Effector CD4-positive, alpha-beta T cell (primary cell): ENCODE results near the gene PTGS1.

Source experiments
- DNase-seq: peaks from one replicate; pipeline ENCODE4 v3.0.0-alpha.2; 2020

The PTGS1 gene

DNA sequence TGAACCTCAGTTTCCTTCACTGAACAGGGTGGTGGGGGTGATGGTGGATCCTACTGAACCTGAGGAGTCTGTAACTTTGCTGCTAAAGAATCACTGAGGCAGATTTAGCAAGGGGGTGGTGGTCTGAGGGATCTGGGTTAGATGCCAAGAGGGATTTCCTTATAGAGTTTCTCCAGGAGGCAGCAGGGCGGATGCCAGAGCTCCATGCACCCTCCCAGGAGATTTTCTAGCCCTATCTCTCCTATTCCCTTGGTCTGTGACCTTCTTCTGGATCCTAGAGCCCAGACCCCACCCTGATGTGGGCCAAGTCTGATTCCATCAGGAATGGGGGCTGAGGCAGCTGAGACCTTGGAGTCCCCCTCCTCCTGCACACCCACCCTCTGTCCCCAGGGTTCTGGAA is 6.0 kb downstream of the PTGS1 start:
- DNase-seq: no peak

DNA sequence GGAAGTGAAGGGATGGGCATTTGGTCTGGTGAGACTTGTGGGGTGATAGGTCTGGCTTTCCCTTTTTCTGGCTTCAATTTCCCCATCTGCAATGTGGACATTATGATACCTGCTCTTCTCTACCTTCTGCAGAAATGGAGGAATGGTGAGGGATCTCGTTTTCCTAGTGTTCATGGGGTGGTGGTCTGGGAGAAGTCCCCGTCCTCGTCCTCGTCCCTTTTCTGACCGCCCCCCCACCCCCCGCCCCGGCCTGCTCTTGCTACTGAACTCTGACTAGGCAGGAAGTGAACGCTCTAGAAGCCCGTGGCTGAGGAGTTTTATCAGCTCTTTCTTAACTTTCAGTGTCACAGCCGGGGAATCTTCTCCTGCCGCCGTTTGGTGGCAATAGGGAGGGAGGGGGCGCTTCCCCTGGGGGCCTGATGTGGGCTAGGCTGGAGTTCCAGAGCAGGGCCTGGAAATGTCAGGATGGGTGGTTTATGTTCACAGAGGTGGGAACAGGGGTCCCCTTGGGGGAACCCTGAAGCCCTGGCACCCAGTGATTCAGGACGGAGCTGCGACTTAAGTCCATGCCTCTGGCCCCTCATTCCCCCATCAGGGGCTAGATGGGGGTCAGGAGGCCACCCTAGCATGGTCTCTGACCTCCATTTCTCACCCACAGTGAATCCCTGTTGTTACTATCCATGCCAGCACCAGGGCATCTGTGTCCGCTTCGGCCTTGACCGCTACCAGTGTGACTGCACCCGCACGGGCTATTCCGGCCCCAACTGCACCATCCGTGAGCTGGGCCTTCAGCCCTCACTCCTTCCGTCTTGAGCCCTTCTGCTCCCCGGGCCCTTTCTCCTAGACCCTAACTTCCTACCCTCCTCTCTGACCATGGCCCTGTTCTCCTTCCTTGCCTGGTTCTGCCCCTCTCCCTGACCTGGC is 6.7 kb downstream of the PTGS1 start:
- DNase-seq: no peak

DNA sequence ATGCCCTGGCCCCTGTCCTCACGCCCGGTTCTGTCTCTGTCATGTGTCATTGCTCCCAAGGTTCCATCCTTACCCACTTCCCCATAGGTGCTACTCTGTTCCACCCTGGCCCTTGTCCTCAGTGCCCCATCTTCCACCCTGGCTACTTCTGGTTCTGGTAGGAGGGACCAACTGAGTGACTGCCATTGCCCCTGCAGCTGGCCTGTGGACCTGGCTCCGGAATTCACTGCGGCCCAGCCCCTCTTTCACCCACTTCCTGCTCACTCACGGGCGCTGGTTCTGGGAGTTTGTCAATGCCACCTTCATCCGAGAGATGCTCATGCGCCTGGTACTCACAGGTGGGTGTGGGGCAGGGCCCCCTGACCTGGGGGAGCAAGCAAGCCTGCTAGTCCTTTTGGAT is 7.4 kb downstream of the PTGS1 start:
- DNase-seq: no peak

DNA sequence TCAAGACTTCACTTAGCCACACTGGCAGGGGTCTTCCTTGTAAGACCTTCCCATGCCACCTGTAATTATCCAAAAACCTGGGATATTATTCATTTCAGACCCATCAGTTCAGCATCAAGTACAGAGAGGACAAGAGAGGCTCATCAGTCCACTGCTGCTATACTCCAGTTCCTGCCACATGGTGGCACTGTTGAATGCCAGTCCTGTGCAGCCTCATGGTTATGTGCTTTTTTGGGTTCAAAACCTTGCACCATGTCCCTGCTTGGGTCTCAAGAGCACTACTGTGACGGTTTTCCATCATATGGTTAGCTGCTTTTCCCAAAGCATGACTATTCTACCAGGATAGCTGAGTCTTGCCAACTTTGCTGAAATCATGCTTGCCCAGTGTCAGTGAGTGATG is 8.5 kb downstream of the PTGS1 start:
- DNase-seq: no peak

DNA sequence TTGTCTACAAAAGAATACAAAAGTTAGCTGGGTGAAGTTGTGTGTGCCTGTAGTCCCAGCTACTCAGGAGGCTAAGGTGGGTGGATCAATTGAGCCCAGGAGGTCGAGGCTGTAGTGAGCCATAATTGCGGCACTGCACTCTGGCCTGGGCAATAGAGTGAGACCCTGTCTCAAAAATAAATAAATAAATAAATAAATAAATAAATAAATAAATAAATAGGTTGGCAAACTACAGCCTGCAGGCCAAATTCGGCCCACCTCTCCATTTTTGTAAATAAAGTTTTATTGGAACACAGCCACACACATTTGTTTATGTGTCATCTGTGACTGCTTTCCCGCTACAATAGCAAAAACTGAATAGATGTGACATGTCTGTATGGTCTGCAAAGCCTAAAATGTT is 9.5 kb downstream of the PTGS1 start:
- DNase-seq: no peak

DNA sequence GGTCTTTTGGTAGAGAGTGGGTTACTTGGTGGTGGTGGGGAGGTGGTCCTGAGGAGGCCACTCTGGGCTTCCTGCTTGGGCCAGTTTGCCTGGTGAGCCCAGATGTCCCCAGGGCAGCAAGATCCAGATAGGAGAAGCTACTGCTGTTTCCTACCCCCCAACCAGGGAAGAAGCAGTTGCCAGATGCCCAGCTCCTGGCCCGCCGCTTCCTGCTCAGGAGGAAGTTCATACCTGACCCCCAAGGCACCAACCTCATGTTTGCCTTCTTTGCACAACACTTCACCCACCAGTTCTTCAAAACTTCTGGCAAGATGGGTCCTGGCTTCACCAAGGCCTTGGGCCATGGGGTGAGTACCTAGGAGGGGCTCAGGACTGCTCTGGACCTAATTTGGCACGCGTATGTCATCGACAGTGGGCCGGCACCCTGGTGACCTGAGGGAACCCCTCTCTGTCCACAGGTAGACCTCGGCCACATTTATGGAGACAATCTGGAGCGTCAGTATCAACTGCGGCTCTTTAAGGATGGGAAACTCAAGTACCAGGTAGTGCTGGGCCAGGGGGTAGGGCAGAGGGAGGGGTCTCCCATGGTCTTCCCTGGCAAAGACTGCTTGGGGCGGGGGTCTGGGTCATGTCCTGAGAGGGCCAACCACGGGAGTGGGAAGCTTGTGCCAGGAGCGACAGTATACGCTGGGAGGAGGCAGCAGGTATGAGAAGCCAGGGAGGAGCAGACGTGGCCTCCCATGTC is 10.6 kb downstream of the PTGS1 start:
- DNase-seq: no peak

DNA sequence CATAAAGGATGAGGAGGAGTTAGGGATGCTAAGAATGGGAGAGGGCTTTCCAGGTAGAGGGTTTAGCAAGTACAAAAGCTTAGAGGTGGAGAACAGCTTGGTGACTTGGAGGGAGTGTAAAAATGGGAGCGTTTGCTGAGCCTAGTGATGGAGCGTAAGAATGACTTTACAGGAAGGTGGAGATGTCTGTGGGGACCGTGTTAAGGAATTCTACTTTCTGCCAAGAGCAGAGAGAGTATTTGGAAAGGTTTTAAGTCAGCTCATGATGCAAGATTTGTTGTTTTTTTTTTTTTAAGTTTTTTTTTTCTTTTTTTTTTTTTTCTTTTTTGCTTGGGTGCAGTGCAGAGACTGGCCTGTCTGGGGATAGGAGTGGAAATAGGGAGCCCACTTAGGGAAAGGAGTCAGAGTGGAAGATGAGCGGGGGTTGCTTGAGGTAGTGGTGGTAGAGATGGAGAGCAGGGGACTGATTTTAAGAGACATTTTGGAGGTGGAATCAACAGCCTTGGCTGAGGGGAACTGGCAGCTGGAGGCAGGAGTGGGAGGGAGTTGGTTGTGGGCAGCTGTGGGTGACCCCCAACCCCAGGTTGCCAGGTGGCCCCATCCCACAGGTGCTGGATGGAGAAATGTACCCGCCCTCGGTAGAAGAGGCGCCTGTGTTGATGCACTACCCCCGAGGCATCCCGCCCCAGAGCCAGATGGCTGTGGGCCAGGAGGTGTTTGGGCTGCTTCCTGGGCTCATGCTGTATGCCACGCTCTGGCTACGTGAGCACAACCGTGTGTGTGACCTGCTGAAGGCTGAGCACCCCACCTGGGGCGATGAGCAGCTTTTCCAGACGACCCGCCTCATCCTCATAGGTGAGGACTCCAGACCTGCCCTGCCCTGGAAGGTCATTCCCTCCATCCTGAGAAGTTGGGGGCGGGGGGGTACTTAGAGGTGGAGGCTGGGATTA is 12.4 kb downstream of the PTGS1 start:
- DNase-seq: no peak

DNA sequence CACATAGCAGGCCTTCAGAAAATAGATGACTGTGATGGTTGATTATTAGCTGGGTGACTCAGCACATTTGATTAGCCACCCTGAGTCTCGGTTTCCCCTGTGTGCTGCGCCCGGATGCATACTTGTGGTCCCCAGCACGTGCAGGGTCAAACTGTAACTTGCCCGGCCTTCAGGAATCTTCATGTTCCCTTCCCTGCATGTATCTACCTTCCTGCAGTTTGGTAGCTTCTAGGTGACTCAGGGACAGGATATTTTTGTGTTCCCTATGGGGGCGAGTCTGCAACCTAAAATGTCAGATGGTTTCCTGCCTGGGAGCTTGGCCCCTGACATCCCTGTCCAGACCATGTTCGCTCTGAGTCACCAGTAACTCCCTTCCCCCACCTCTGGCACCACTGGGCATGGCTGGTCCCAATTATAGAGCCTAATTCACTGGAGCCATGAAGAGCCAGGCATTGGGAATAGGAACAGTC is 13.2 kb downstream of the PTGS1 start:
- DNase-seq: no peak

DNA sequence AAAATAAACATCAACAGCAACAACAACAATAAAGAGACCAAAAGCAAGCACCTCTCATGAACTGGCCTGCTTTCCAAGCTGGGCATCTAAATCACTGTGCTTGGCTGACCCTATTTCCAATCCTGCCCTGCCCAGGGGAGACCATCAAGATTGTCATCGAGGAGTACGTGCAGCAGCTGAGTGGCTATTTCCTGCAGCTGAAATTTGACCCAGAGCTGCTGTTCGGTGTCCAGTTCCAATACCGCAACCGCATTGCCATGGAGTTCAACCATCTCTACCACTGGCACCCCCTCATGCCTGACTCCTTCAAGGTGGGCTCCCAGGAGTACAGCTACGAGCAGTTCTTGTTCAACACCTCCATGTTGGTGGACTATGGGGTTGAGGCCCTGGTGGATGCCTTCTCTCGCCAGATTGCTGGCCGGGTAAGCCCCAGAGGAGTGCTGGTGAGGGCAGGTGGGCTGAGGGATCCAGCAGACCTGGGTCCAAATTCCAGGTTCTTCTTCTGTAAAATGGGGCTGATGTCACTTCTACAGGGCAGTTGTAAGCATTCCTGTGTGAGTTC is 15.6 kb downstream of the PTGS1 start:
- DNase-seq: no peak

DNA sequence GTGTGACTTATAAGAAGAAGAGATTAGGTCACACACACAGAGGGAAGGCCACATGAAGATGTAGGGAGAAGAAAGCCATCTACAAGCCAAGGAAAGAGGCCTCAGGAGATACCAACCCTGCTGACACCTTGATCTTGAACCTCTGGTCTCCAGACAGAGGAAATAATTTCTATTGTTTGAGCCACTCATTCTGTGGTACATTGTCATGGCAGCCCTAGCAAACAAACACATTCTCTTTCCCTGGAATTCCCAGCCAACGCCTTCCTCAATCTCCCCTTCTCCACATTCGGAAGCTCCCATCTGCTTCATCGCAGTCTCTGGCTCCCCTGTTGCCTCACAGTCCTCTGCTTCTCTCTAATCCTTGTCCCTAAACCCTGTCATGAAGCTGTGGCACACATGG is 16.7 kb downstream of the PTGS1 start:
- no peak for DNase-seq

DNA sequence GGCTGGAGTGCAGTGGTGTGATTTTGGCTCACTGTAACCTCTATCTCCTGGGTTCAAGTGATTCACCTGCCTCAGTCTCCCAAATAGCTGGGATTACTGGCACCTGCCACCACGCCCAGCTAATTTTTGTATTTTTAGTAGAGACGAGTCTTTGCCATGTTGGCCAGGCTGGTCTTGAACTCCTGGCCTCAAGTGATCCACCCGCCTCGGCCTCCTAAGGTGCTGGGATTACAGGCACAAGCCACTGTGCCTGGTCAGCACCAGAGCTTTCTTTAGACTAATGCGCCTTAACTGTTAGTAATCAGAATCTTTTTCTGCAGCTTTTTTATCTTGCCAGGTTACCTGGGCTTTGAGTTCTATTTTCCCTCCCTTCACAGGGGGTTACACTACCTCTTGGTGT is 18.4 kb downstream of the PTGS1 start:
- DNase-seq: no peak

DNA sequence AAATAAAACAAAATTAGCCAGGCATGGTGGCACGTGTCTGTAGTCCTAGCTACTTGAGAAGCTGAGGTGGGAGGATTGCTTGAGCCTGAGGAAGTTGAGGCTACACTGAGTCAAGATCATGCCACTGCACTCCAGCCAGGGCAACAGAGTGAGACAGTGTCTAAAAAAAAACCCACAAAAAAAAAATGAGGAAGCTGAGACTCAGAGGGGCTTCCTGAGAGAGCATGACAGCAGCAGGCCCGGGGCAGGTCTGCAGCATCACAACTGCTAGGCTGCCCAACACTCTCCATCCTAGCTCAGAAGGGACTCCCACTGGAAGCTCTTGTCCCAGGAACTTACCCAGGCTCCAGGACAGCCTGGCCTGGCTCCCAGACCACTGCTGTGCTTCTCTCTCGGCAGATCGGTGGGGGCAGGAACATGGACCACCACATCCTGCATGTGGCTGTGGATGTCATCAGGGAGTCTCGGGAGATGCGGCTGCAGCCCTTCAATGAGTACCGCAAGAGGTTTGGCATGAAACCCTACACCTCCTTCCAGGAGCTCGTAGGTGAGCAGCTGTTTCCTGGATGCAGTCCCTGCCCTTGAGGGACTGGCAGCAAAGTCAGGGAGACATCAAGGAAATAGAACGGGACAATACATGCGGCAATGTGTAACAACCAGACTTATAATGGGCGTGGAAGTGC is 19.1 kb downstream of the PTGS1 start:
- no peak for DNase-seq

DNA sequence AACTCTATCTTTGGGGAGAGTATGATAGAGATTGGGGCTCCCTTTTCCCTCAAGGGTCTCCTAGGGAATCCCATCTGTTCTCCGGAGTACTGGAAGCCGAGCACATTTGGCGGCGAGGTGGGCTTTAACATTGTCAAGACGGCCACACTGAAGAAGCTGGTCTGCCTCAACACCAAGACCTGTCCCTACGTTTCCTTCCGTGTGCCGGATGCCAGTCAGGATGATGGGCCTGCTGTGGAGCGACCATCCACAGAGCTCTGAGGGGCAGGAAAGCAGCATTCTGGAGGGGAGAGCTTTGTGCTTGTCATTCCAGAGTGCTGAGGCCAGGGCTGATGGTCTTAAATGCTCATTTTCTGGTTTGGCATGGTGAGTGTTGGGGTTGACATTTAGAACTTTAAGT is 21.5 kb downstream of the PTGS1 start:
- no peak for DNase-seq

DNA sequence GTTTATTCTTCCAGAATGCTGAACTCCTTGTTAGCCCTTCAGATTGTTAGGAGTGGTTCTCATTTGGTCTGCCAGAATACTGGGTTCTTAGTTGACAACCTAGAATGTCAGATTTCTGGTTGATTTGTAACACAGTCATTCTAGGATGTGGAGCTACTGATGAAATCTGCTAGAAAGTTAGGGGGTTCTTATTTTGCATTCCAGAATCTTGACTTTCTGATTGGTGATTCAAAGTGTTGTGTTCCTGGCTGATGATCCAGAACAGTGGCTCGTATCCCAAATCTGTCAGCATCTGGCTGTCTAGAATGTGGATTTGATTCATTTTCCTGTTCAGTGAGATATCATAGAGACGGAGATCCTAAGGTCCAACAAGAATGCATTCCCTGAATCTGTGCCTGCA is 21.9 kb downstream of the PTGS1 start:
- no peak for DNase-seq

DNA sequence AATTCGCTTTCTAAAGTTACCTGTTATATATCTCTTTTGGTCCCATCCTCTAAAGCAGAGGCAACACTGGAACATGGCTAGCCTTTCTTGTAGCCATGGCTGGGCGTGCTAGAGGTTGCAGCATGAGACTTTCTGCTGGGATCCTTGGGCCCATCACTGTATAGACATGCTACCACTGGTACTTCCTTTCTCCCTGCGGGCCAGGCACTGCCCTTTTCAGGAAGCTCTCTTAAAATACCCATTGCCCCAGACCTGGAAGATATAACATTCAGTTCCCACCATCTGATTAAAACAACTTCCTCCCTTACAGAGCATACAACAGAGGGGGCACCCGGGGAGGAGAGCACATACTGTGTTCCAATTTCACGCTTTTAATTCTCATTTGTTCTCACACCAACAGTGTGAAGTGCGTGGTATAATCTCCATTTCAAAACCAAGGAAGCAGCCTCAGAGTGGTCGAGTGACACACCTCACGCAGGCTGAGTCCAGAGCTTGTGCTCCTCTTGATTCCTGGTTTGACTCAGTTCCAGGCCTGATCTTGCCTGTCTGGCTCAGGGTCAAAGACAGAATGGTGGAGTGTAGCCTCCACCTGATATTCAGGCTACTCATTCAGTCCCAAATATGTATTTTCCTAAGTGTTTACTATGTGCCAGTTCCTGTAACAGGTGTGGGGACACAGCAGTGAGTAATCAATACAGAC is 22.6 kb downstream of the PTGS1 start:
- no peak for DNase-seq

DNA sequence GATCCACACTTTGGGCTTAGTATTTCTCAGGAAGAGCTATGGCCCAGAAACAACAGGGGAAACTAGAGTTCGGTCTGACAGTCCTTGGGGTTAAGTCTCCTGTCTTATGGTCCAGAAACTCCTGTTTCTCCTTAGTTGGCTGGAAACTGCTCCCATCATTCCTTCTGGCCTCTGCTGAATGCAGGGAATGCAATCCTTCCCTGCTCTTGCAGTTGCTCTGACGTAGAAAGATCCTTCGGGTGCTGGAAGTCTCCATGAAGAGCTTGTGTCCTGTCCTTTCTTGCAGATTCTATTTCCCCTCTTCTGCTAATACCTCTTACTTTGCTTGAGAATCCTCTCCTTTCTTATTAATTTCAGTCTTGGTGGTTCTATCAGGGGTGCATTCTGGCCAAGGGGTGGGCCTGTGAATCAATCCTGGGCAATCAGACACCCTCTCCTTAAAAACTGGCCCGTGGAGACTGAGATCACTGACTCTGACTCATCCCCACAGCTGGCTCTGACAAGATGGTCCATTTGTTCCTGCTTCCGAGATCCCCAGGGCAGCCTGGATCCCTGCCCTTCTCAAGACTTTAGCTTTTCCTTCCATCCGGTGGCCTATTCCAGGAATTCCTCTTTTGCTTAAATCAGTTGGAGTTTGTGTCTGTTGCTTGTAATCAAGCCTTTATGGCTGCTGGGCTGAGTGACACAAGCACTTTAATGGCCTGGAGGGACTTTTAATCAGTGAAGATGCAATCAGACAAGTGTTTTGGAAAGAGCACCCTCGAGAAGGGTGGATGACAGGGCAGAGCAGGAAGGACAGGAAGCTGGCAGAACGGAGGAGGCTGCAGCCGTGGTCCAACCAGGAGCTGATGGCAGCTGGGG is 23.7 kb downstream of the PTGS1 start:
- DNase-seq: no peak

DNA sequence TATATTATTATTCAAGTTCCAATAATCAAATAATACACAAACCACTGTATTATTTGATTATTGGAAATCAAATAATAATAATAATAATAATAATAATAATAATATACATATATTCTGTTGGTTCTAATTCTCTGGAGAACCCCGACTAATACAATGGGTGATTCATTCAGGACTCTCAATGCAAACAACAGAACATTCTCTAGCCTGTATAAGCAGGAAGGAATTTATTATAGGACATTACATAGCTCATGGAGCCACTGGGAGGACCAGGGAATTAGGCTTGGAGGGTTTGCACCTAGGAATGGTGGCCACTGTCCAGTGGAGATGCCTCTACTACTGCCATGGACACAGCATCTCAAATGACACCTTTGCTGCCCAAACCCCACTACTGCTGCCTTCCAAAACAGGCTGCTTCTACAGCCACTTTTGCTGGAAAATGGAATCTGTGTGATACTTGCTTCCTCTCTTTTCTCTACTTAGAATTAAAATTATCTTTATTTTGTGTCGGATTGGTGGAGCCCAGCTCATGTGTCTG is 25.9 kb downstream of the PTGS1 start:
- DNase-seq: no peak

DNA sequence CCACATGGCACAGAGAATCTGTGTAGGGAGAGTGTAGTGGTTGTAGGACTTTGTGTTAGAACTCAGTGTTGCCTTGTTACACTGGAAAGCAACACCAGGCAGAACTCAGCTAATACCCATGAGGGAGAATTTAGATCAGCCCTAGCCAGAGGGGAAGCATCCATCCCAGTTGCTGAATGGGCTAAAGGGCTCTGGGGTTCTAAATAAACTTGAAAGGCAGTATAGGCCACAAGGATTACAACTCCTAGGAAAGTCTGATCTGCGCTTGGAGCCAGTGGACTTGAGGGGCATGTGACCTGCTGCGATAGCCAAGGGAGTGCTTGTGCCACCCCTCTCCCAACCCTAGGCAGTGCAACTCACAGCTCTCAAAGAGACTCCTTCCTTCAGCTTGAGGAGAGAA is 26.9 kb downstream of the PTGS1 start:
- no peak for DNase-seq

DNA sequence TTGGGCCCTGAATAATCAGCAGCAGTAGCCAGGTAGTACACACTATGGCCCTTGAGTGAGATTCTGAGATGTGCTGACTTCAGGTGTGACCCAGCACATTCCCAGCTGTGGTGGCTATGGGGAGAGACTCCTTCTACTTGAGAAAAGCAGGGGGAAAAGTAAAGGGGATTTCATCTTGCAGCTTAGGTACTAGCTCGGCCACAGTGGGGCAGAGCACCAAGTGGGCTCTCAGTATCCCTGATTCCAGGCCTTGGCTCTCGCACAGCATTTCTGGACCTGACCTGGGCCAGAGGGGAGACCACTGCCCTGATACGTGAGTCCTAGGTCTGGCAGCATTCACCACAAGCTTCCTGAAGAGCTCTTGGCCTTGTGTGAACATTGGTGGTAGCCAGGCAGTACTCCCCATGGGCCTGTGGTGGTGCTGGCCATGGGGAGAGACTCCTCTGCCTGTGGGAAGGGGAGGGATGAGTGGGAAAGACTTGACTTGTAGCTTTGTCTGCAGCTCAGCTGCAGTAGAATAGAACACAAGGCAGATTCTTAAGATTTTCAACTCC is 27.6 kb downstream of the PTGS1 start:
- DNase-seq: no peak

DNA sequence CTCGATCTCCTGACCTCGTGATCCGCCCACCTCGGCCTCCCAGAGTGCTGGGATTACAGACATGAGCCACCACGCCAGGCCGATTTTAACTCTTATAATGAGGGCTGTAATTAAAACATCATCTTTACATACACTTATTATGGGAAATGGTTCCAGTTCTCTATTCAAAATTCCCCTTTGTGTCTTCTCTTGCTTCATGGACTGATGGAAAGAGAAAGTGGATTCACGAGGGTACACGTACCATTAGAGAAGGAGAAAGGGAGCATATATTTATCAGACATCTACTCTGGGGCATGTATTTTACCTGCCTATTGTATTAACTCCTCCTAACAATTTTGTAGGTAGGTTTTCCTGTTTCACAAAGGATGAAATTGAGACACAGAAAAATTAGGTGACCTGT is 31.1 kb downstream of the PTGS1 start:
- DNase-seq: no peak
